IMR-90 (cell line): ENCODE results near the gene GRAMD2B. TPM values are rescaled to one million over a fixed set of nuclear protein-coding genes. Genes with fewer than 3 reads are reported as not detected.

Experiments
- ATAC-seq: fragments of 200-7000 bp; cut with Tn5 transposase; 2 replicates; pipeline ENCODE4 v1.9.1; 2020; ENCODE audit warnings: low read depth, mild to moderate bottlenecking, moderate library complexity
- BruUV-seq: library from RNA; stranded (reverse); fragments of 400-500 nt; replicated peaks from 2 replicates; lab custom pipeline; 2021; lab: Mats Ljungman, UMichigan
- CTCF ChIA-PET: fragments of 300-600 bp; formaldehyde crosslinking; extraction: SDS; loops from one replicate; lab custom pipeline; 2021; ENCODE audit warnings: antibody characterized with exemption; lab: Yijun Ruan, JAX
- POLR2A ChIA-PET: fragments of 300-600 bp; sonication (Branson Sonifier 250); formaldehyde crosslinking; loops from one replicate; lab custom pipeline; 2022; ENCODE audit warnings: antibody characterized with exemption; ENCODE audit not compliant: unreplicated experiment; lab: Charles Lee
- DNase-seq: peaks from one replicate; pipeline ENCODE4 v3.0.0; 2013
- H2AFZ ChIP-seq: replicated peaks from 2 replicates; pipeline ENCODE3; 2013; ENCODE audit warnings: low read length, mild to moderate bottlenecking; ENCODE audit not compliant: poor library complexity
- H2AK5ac ChIP-seq: 2 replicates; pipeline ENCODE4 v1.6.1; 2013; ENCODE audit warnings: low read depth, low read length, inconsistent platforms
- H2AK9ac ChIP-seq: replicated peaks from 2 replicates; pipeline ENCODE3; 2013; ENCODE audit warnings: mild to moderate bottlenecking, low read depth, low read length, moderate library complexity; ENCODE audit not compliant: poor library complexity
- H2BK120ac ChIP-seq: 2 replicates; pipeline ENCODE4 v1.6.1; 2013; ENCODE audit warnings: low read depth, low read length, inconsistent platforms
- H2BK15ac ChIP-seq: 3 replicates; pipeline ENCODE4 v1.6.1; 2013; ENCODE audit warnings: low read depth, low read length, inconsistent platforms
- H2BK20ac ChIP-seq: 2 replicates; pipeline ENCODE4 v1.6.1; 2013; ENCODE audit warnings: low read depth, mild to moderate bottlenecking, inconsistent platforms, low read length, moderate library complexity
- H2BK5ac ChIP-seq: 2 replicates; pipeline ENCODE4 v1.6.1; 2013; ENCODE audit warnings: mild to moderate bottlenecking, low read depth, low read length, inconsistent platforms; ENCODE audit not compliant: poor library complexity, severe bottlenecking
- H3K14ac ChIP-seq: replicated peaks from 2 replicates; pipeline ENCODE4 v1.6.1; 2013; ENCODE audit warnings: low read depth, low read length, inconsistent platforms
- H3K18ac ChIP-seq: 2 replicates; pipeline ENCODE4 v1.6.1; 2013; ENCODE audit warnings: low read depth, low read length, control low read depth
- H3K23ac ChIP-seq: 2 replicates; pipeline ENCODE4 v1.6.1; 2013; ENCODE audit warnings: low read depth, low read length, inconsistent platforms
- H3K27ac ChIP-seq: 2 replicates; pipeline ENCODE4 v1.5.1; 2013; ENCODE audit warnings: mild to moderate bottlenecking, control low read depth, low read length; ENCODE audit not compliant: insufficient read depth
- H3K27me3 ChIP-seq: 2 replicates; pipeline ENCODE4 v1.6.1; 2013; ENCODE audit warnings: low read length; ENCODE audit not compliant: control insufficient read depth, insufficient read depth
- H3K36me3 ChIP-seq: 2 replicates; pipeline ENCODE4 v1.6.1; 2013; ENCODE audit warnings: low read length, mixed read lengths; ENCODE audit not compliant: control insufficient read depth, insufficient read depth
- H3K4ac ChIP-seq: 2 replicates; pipeline ENCODE4 v1.6.1; 2013; ENCODE audit warnings: low read depth, low read length, inconsistent platforms
- H3K4me1 ChIP-seq: 2 replicates; pipeline ENCODE4 v1.6.1; 2013; ENCODE audit warnings: low read length, mixed read lengths; ENCODE audit not compliant: control insufficient read depth, insufficient read depth
- H3K4me2 ChIP-seq: 2 replicates; pipeline ENCODE4 v1.6.1; 2013; ENCODE audit warnings: low read depth, mild to moderate bottlenecking, control low read depth, low read length, moderate library complexity
- H3K4me3 ChIP-seq: 2 replicates; pipeline ENCODE4 v1.5.1; 2013; ENCODE audit warnings: low read depth, mild to moderate bottlenecking, control low read depth, low read length, moderate library complexity; ENCODE audit not compliant: insufficient read depth
- H3K56ac ChIP-seq: 2 replicates; pipeline ENCODE4 v1.6.1; 2013; ENCODE audit warnings: low read length, inconsistent platforms; ENCODE audit not compliant: insufficient read depth; ENCODE audit errors: extremely low read depth
- H3K79me1 ChIP-seq, 2 experiments: 2 replicates each; pipeline ENCODE4 v1.6.1; 2013; ENCODE audit warnings: low read length in 2 of 2, inconsistent platforms in 1 of 2, low read depth in 1 of 2
- H3K9ac ChIP-seq: 2 replicates; pipeline ENCODE4 v1.6.1; 2013; ENCODE audit warnings: low read depth, low read length, control low read depth
- H3K9me1 ChIP-seq: 2 replicates; pipeline ENCODE4 v1.6.1; 2013; ENCODE audit warnings: low read length, inconsistent platforms; ENCODE audit not compliant: insufficient read depth
- H3K9me3 ChIP-seq: 2 replicates; pipeline ENCODE4 v1.6.1; 2013; ENCODE audit warnings: low read length; ENCODE audit not compliant: control insufficient read depth, insufficient read depth
- H4K20me1 ChIP-seq: 2 replicates; pipeline ENCODE4 v1.6.1; 2013; ENCODE audit warnings: low read length, inconsistent platforms; ENCODE audit not compliant: insufficient read depth
- H4K5ac ChIP-seq: 2 replicates; pipeline ENCODE4 v1.6.1; 2013; ENCODE audit warnings: mild to moderate bottlenecking, low read depth, low read length, control low read depth
- H4K8ac ChIP-seq, 2 experiments: 2 replicates each; pipeline ENCODE4 v1.6.1; 2013; ENCODE audit warnings: low read depth in 2 of 2, low read length in 2 of 2, control low read depth in 1 of 2, inconsistent platforms in 1 of 2
- H4K91ac ChIP-seq: 2 replicates; pipeline ENCODE4 v1.6.1; 2013; ENCODE audit warnings: low read depth, low read length, inconsistent platforms; ENCODE audit not compliant: insufficient read depth
- BHLHE40 ChIP-seq: fragments of 150-350 bp; IDR thresholded peaks from 2 replicates; pipeline ENCODE4 v1.6.1; 2016; ENCODE audit warnings: mild to moderate bottlenecking, low read depth, low read length
- CEBPB ChIP-seq: IDR thresholded peaks from 2 replicates; pipeline ENCODE4 v1.6.1; 2012; ENCODE audit warnings: low read depth, low read length, improper control_type of control experiment
- CHD1 ChIP-seq: IDR thresholded peaks from 2 replicates; pipeline ENCODE4 v1.6.1; 2012; ENCODE audit warnings: low read depth, low read length, improper control_type of control experiment
- FOS ChIP-seq: fragments of 150-350 bp; IDR thresholded peaks from 2 replicates; pipeline ENCODE4 v1.6.1; 2016; ENCODE audit warnings: low read depth, low read length
- MAFK ChIP-seq: IDR thresholded peaks from 2 replicates; pipeline ENCODE4 v1.6.1; 2012; ENCODE audit warnings: low read depth, low read length, improper control_type of control experiment
- MAZ ChIP-seq: IDR thresholded peaks from 2 replicates; pipeline ENCODE4 v1.6.1; 2012; ENCODE audit warnings: low read depth, mild to moderate bottlenecking, low read length, improper control_type of control experiment, moderate library complexity, borderline replicate concordance
- NFE2L2 ChIP-seq: fragments of 150-350 bp; IDR thresholded peaks from 2 replicates; pipeline ENCODE4 v1.6.1; 2016; ENCODE audit warnings: low read depth, mild to moderate bottlenecking, low read length
- POLR2A ChIP-seq: IDR thresholded peaks from 2 replicates; pipeline ENCODE4 v1.6.1; 2012; ENCODE audit warnings: mild to moderate bottlenecking, low read depth, low read length
- RCOR1 ChIP-seq: IDR thresholded peaks from 2 replicates; pipeline ENCODE4 v1.6.1; 2012; ENCODE audit warnings: mild to moderate bottlenecking, low read length, improper control_type of control experiment; ENCODE audit not compliant: insufficient replicate concordance
- RFX5 ChIP-seq: IDR thresholded peaks from 2 replicates; pipeline ENCODE4 v1.8.0; 2012; ENCODE audit warnings: low read depth, mild to moderate bottlenecking, low read length, moderate library complexity
- SMC3 ChIP-seq: fragments of 150-350 bp; IDR thresholded peaks from 2 replicates; pipeline ENCODE4 v1.6.1; 2016; ENCODE audit warnings: low read depth, mild to moderate bottlenecking, antibody characterized with exemption, low read length, moderate library complexity
- WGBS, 2 experiments: methylation state at CpG; one replicate each; pipeline versions ENCODE4 v1.1.5 to v1.1.7; 2013; ENCODE audit warnings: missing lambda C conversion rate in 2 of 2; ENCODE audit not compliant: insufficient read length in 1 of 2; ENCODE audit errors: extremely low coverage in 2 of 2; 5-methylcytosine and 5-hydroxymethylcytosine counted together
- dilution Hi-C: fragments of 300-500 bp; cut with HindIII; formaldehyde crosslinking; loops from one replicate; pipeline ENCODE4 v1.14.3; 2018; ENCODE audit warnings: low sequenced_read_pairs; ENCODE audit not compliant: unreplicated experiment
- in situ Hi-C: fragments of 300-500 bp; cut with MboI; formaldehyde crosslinking; loops from 3 replicates; pipeline ENCODE4 v1.14.3; 2019; ENCODE audit warnings: low sequenced_read_pairs, inconsistent platforms, mixed read lengths
- intact Hi-C: fragments of 100-400 bp; cut with micrococcal nuclease; formaldehyde crosslinking; loops from 2 replicates; pipeline ENCODE4 v1.10.0; 2022
- polyA plus RNA-seq, 3 experiments: library from polyadenylated mRNA; depleted of rRNA; stranded (reverse); fragments of >200 nt; gene quantifications; 2 replicates each; pipeline ENCODE4 v1.2.3, GENCODE V29; 2012; ENCODE audit warnings: low replicate concordance in 1 of 3
- total RNA-seq: library from RNA; depleted of rRNA; stranded (reverse); fragments of >200 nt; gene quantifications from 2 replicates; pipeline ENCODE4 v1.2.3, GENCODE V29; 2012
- TF ChIP-seq, protein P1 (sequence below): fragments of 150-350 bp; IDR thresholded peaks from 2 replicates; pipeline ENCODE4 v1.6.1; 2017; ENCODE audit warnings: mild to moderate bottlenecking, antibody characterized with exemption, low read length, low read depth
- TF ChIP-seq, protein P2 (sequence below): fragments of 150-350 bp; IDR thresholded peaks from 2 replicates; pipeline ENCODE4 v1.6.1; 2016; ENCODE audit warnings: low read depth, mild to moderate bottlenecking, low read length, moderate library complexity, borderline replicate concordance

The GRAMD2B gene
- total and polyA plus RNA-seq, 2 of the 4 experiments (the other 2 are of a cell fraction), result 13.9 to 20.3 TPM

DNA sequence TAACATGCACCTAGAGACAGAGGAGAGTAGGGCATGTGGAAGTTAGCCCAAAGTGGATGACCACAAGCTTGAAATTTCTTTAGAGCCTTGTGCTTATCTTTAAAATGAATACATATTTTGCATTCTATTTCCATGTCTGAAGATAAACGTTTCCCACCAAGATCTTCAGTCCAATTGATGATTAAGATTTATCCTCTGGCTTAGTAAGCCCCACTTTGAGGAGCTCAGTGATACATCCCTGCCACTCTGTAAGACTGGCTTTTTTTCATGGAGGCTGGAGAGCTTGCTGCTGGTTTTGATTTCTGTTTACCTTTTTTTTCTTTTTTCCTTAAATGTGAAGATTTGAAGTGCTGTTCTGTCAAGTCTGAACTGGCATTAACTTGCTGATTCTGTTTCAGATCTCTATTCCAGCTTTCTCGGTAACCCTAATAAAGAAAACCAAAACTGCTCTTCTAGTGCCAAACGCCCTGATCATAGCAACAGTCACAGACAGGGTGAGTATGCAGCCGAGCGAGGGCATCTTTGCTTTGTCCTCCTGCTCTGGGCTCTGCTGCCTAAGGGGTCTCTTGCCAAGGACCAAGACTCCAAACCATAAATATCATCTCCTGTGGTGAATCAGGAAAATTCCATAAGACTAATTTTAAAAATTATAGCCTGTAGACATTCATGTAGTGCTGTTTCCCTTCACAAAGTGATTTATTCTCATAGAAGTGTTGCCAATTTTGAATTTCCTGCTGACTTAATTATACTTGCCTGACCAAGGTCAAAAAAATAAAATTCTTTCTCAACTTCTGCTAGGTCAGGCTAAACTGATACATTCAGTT, 54.3 kb downstream of the GRAMD2B start (continued):
- no peak for TF ChIP-seq MAFK

DNA sequence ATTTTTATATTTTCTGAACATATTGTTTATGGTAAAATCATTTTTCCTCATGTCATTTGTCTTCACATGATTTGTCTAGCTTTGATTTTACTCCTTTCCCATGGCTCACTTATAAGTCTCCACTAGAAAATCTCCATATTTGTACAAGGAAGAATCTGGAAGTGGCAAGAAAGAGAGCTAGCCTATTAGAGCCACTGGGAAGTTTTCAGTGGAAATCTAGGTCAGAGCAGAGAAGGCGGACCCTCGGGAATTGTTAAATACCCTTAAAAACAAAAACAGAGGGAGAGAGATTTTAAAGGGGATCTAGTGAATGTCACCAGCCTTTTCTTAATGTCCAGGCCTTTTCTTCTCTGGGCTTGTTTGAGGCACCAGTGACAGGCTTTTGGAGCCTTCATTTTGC, 56.6 kb downstream of the GRAMD2B start:
- H3K4me1 ChIP-seq, result peaks cover 3% of the 10 kb centered on the region; the same call in 1 of the 2 replicates
- H3K9ac ChIP-seq, result no peak overlapping the region
- H3K18ac ChIP-seq, result no peak overlapping the region
- no peak overlapping the region for H2AK5ac ChIP-seq
- H2AK9ac ChIP-seq, result no peak overlapping the region
- no peak overlapping the region for H2BK5ac ChIP-seq
- H3K79me1 ChIP-seq, result peaks cover 0 to 3% of the 10 kb centered on the region in 2 experiments; a peak in 2 of 4 replicates
- H2BK120ac ChIP-seq, result no peak overlapping the region
- H3K27ac ChIP-seq, result no peak overlapping the region
- ChIA-PET POLR2A (no interaction called here), CTCF (interaction anchor here (1.1 kb wide), 1 partner anchor 44 kb away, joined by 3 read pairs; no protein-coding TSS in a partner anchor)
- H2BK20ac ChIP-seq, result no peak overlapping the region
- no peak overlapping the region for H4K5ac ChIP-seq
- no peak for TF ChIP-seq SMC3
- no peak for TF ChIP-seq MAZ
- TF ChIP-seq BHLHE40, result no peak
- no peak for TF ChIP-seq FOS
- TF ChIP-seq, protein P1, sequence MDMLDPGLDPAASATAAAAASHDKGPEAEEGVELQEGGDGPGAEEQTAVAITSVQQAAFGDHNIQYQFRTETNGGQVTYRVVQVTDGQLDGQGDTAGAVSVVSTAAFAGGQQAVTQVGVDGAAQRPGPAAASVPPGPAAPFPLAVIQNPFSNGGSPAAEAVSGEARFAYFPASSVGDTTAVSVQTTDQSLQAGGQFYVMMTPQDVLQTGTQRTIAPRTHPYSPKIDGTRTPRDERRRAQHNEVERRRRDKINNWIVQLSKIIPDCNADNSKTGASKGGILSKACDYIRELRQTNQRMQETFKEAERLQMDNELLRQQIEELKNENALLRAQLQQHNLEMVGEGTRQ, result no peak
- TF ChIP-seq CHD1, result no peak
- TF ChIP-seq RCOR1, result no peak
- no peak for TF ChIP-seq RFX5
- TF ChIP-seq MAFK, result no peak
- TF ChIP-seq POLR2A, result no peak
- TF ChIP-seq, protein P2, sequence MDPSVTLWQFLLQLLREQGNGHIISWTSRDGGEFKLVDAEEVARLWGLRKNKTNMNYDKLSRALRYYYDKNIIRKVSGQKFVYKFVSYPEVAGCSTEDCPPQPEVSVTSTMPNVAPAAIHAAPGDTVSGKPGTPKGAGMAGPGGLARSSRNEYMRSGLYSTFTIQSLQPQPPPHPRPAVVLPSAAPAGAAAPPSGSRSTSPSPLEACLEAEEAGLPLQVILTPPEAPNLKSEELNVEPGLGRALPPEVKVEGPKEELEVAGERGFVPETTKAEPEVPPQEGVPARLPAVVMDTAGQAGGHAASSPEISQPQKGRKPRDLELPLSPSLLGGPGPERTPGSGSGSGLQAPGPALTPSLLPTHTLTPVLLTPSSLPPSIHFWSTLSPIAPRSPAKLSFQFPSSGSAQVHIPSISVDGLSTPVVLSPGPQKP, result no peak
- TF ChIP-seq CEBPB, result no peak
- TF ChIP-seq NFE2L2, result no peak
- no peaks in the 10 kb centered on the region for H3K27me3 ChIP-seq
- H4K8ac ChIP-seq, result no peak overlapping the region
- H3K36me3 ChIP-seq, result peaks cover 2% of the 10 kb centered on the region; the same call in 1 of the 2 replicates
- DNase-seq (no peak), ATAC-seq (no peak)
- H4K20me1 ChIP-seq, result no peaks in the 10 kb centered on the region
- no peak overlapping the region for H3K23ac ChIP-seq
- H3K9me3 ChIP-seq, result no peaks in the 10 kb centered on the region
- H2BK15ac ChIP-seq, result no peak overlapping the region
- no peak overlapping the region for H3K4ac ChIP-seq
- H3K4me3 ChIP-seq, result no peak overlapping the region
- intact Hi-C loops (loop anchor here (5.0 kb wide), 1 partner anchor 58 kb away; the partner anchor contains the start of gene GRAMD2B), in situ Hi-C loops (no loop called here), dilution Hi-C loops (no loop called here)
- H3K14ac ChIP-seq, result no peak overlapping the region
- H3K4me2 ChIP-seq, result no peak overlapping the region
- BruUV-seq, result no TSS peak
- H3K56ac ChIP-seq, result no peak overlapping the region
- no peak overlapping the region for H2AFZ ChIP-seq
- no CpG with 5 or more reads among the region's 2 CpGs for WGBS, 2 experiments
- H3K9me1 ChIP-seq, result no peaks in the 10 kb centered on the region
- no peak overlapping the region for H4K91ac ChIP-seq
